PC-3 (cell line): ENCODE data around the gene ORMDL3.

Source experiments
- EZH2 ChIP-seq: fragments of 300-600 bp; sonication (generic); IDR thresholded peaks from one replicate; pipeline ENCODE4 v1.6.1; 2017; ENCODE audit warnings: antibody characterized with exemption, mild to moderate bottlenecking, low read length; ENCODE audit not compliant: unreplicated experiment
- EZH2phosphoT487 ChIP-seq: fragments of 300-600 bp; sonication (generic); IDR thresholded peaks from 2 replicates; pipeline ENCODE4 v1.6.1; 2018; ENCODE audit warnings: mild to moderate bottlenecking, antibody characterized with exemption, low read length, borderline replicate concordance
- TF ChIP-seq, protein P1 (sequence below): fragments of 300-600 bp; sonication (generic); conservative IDR thresholded peaks from 2 replicates; pipeline ENCODE4 v1.5.1; 2017; ENCODE audit warnings: antibody characterized with exemption, low read depth, mild to moderate bottlenecking, low read length

DNA sequence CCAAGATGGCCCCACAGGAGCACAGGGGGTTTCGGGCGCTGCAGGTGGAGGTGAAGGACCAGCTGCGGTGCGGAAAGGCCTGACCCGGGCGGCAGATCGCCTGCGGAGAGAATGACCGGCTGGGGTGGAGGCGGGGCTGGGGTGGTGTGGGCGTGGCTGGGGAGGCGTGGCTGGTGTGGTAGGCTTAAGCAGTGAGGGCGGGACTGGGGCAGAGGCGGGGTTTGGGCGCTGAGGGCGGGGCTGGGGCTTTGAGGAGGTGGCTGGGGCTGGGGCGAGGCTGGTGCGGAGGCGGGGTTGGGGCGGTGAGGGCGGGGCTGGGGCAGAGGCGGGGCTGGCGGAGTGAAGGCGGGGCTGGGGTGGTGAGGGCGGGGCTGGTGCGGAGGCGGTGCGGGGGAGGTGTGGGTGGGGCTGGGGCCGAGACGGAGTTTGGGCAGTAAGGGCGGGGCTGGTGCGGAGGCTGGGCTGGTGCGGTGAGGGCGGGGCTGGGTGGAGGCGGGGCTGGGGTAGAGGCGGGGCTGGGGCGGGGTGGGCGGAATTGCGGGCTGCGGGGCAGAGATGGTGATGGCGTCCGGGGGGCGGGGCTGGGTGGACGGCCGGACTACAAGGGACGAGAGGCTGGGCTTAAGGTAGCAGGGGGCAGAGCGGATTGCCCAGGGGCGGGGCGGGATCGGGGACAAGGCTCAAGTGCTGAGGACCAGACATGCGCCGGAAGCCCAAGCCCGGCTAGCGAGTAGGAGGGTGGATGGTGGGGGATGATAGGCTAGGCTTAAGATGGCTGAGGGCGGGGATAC, 25.5 kb upstream of the ORMDL3 start:
- TF ChIP-seq, protein P1, sequence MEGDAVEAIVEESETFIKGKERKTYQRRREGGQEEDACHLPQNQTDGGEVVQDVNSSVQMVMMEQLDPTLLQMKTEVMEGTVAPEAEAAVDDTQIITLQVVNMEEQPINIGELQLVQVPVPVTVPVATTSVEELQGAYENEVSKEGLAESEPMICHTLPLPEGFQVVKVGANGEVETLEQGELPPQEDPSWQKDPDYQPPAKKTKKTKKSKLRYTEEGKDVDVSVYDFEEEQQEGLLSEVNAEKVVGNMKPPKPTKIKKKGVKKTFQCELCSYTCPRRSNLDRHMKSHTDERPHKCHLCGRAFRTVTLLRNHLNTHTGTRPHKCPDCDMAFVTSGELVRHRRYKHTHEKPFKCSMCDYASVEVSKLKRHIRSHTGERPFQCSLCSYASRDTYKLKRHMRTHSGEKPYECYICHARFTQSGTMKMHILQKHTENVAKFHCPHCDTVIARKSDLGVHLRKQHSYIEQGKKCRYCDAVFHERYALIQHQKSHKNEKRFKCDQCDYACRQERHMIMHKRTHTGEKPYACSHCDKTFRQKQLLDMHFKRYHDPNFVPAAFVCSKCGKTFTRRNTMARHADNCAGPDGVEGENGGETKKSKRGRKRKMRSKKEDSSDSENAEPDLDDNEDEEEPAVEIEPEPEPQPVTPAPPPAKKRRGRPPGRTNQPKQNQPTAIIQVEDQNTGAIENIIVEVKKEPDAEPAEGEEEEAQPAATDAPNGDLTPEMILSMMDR: no peak
- no peak for TF ChIP-seq EZH2
- no peak for TF ChIP-seq EZH2phosphoT487
